GM19328 (cell line): ENCODE data around the gene FOXN3.

Source experiments
- ATAC-seq: cut with Tn5 transposase; IDR thresholded peaks from one replicate; pipeline ENCODE4 v1.9.1; 2021; ENCODE audit warnings: mild to moderate bottlenecking, moderate library complexity; ENCODE audit not compliant: unreplicated experiment

FOXN3 gene

DNA sequence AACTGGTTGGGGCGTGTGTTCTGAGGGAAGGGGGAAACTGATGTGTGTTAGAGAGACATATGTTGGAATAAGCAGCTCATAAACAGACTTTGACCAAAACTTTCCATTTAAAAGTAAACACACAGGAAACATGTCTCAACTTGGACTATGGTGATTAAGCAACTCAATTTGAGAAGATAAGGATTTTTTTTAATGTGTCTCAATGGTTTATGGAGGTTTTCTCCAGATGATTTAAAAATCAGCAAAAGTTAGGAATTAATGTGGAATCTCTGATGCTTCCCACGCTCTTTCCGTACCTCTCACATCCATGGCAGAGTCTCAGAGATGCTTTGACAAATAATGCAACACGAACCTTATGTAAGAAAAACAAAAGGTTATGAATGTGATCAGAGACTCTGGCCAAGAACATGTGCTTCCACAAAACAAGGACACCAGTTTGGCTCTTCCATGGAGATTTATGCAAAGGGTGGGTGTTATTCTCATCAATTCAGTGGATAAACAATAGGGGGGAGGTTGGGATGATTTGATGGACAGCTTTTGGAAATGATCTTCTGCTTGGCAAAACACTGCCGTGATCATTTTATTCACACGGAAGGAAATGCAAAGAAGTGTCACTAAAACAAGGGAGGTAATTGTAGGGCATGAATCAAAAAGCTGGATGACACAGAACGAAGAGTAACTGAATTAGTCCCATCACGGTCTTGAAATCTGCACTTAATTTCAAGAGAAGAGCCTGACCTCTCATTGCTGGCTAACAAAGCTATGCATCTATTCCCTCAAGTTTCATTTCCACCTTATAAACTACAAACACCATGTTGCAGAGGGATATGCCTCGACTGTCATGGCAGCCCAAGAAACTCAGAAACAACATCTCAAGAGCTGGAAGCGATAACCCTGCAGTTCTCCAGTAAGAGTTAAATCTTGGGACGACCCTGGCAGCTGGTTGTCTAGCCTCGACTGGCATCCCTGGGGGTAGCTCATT, 76.5 kb downstream of the FOXN3 start:
- ATAC-seq = no peak

DNA sequence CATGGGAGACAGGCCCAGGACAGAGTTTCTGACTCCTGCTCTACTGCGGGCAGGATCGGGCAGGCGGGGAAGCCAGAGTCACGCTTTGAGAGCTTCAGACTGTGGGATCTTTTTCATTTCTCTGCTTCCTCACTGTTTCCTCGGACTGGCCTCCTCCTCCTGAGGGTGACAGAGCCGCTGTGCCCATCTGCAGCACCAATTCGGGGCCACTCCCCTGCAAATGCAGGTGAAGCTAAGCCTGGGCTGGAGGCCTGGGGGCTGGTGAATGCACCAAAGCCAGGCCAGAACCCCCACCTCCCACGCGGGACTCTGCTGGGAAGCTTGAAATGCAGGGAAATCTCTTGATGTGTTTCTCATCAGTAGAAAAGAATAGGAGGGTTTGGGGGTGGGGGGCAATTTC, 77.5 kb downstream of the FOXN3 start:
- no peak for ATAC-seq

DNA sequence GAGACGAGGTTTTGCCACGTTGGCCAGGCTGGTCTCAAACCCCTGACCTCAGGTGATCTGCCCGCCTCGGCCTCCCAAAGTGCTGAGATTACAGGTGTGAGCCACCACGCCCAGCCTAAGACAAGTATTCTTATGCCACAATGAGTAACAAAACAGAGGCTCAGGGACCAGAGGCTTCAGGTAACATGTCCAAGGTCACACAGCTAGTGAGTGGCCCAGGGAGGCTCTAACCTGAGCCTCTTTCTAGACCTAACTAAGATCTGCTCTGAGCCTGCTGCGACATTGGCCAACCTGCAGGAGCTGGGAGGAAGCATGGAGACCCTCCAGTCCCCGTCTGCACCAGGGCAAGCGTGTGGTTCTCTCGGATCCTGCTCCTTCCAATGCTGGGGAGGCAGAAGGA, 77.9 kb downstream of the FOXN3 start:
- ATAC-seq = no peak

DNA sequence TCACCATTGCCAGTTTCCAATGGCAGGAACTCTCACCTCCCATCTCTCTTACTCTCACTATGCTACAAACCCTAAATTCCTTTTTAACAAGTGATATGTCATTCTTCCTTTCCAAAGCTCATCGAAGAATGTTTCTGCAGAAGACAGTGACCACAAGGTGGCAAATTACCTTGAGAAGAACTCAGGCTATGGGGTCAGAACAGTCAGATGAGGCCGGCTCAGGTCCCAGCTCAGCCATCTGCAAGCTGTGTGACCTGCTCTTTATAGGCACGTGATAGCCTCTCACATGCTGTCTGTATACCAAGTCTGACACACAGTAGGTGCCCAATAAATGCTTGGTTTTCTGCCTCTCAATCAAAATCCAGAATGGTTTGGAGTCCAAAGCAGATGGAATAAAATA, 80.7 kb downstream of the FOXN3 start:
- ATAC-seq = no peak

DNA sequence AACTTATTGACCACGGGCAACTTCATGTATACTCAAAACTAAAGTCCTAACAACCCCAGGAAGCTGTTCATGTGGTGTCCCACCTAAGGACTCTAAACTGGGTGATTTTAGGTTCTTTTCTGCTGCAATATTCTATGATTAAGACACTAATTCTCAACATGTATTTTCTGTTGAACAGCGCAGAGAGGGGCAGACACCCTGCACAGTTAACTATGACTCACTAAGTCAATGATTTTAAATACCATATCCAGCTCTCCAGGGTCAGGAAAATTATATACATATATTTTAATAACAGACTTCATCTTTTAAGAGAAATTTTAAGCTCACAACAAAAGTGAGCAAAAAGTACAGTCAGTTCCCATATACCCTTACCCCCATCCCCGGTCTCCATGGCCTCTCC, 85.0 kb downstream of the FOXN3 start:
- ATAC-seq = no peak

DNA sequence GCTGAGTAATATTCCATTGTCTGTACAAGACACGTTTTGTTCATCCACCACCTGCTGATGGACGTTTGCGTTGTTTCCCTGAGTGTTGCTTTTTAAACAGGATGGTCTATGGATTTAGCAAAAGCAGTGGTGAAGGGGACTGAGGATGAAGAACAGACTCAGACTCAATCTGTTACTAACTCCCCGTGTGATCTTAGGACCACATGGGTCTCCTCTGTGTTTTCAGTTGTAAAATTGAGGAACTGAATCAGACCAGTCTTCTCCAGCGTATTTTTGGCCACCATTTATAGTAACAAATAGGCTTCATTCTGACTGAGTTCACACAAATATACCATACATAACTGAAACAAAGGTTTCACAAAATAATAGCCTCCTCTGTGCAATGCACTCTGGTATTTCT, 85.6 kb downstream of the FOXN3 start:
- ATAC-seq = peak; percentile 78

DNA sequence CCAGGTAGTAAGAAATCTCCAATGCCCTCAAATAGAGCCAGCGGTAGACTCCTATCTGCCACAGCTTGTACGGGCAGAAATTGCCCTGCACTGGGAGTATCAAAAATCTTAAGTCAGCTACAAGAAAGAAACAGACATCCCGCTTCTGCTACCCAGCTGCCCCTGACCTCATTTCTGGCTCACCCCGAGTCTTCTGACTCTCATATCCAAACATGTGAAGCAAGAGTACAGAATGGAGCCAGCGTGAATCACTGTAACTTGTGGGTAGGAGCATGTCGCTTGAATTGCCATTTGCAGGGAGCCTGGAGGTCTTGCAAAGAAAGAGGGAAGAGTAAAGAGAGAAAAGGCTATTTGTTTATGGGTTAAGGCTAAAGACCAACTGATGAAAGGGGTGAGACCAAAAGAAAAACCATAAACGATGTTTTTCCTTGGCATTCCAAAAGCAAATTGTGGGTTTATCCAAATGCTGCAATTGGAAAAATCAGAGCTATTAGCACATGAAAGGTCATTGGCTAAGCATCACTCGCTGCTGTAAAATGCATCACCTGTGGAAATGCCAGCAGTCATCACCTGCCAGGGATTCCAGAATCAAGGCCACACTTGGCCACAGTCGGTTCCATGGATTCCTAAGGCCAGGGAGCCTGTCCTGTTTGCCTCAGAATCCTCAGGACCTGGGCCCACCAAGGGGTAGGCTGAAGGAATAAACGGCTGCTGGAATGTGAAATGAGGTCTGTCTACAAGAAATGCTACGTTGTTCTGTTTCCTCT, 86.6 kb downstream of the FOXN3 start:
- no peak for ATAC-seq

DNA sequence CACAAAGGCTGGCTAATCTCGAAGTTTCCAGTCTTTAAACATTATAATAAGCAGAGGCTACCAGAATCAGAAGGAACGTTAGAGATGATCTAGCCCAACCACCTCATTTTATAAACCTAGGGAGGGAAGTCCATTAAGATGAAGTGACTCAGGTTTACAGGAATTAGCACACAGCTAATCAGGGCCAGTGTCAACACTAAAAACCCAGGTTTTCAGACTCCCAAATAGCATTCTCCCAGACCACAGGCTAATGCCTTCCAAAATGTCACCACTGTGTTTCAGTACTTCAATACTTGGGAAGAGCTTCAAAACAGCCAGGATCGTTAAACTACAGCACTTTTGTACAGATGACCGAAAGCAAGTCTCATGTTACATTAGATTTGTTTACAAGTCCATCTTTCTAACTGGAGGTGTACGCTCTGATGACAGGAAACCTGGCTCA, 89.2 kb downstream of the FOXN3 start:
- ATAC-seq = no peak

DNA sequence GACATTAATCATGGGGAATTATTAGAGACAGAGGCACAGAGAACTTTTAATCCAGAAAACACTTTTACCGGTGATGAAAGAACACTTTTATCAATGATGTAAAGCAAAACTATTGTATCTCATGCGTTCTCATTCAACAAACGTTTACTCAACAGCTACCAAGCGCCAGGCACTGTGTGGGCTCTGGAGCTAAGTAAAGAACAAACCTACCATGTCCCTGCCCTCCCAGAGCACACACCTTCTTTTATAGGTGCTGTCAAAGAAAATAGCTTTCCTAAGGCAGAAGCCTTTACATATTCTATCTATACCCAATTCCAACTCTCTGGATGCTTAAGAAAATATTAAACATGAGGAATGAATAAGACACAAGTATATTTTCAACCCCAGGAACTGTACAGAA, 91.1 kb downstream of the FOXN3 start:
- ATAC-seq = no peak

DNA sequence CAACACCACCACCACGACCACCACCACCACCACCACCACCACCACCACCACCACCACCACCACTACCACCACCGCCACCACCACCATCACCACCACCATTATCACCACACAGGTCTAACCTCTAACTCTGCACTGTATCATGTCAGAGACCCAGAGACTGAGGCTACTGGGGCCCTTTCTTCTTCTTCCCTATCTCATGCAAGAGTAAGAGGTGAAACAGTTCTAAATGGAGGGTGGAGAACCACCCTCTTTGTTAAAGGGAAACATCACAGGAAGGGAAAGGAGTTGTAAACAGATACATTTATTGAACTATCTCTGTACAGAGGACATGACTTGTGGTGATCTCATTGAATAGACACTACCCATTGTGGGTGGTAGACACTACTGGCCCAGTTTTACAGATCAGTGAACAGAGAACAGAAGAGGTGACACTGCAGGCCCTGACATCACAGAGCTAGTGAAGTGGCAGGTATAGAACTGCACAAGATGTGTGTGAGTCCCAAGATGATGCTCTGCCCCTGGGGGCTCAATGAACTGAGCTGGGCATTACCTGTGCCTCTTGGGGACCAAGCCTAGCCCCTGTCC, 91.6 kb downstream of the FOXN3 start:
- ATAC-seq = no peak

DNA sequence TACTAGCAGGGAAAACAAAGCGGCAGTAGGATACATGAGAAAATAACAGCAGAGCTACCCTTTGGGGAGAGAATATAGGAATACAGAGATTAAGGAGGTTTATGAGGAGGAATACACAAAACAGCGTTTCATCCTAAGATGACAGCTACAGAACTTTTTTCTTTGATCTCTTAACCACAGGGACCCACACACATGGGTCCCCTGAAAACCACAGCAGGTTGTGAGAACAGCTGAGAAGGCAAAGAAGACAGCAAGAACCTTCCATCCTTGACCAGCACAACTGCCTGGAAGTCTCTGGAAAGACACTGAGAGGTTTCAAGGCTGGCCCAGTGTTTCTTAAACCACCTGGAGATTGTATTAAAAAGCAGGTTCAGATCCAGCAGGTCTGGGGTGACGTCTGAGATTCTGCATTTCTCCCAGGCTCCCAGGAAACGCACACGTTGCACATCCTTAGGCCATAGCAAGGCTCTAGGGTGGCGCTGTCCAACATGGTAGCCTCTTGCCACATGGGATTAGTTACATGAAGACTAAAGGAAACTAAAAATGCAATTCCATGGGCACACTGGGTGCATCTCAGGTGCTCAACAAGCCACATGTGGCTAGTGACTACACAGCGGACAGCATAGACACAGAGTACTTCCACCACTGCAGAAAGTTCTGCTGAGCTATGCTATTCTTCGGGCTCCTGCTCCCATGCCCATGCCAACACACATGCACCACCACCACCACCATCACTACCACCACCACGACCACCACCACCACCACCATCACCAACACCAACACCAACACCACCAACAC, 92.3 kb downstream of the FOXN3 start:
- ATAC-seq = peak; percentile 56

DNA sequence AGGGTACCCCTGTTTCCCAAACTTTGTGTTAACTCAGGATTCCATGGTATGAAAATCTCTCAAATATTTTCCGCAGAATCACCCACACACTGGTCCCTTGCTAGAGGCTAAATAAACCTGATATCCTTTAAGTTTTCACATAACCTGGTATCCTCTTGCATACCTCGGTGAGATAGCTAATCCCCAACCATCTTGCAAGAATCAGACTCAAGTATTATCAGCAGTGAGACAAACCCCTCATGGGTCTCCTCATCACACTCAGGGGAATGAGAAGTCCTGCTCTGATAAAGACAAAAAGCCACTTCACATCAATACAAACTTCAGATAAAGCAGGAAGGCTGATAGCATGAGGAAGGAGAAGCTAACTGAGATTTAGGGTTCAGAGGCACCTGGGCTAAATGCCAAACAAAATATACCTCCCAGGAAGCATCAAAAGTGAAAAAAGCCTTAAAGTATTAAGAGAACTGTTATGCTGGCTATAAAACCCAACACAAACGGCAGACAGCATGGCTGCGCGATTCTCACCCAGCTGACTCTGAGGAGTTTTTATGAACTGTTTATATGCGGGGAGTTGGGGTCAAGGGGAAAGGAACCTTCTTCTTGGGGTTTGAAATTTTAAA, 96.5 kb downstream of the FOXN3 start:
- ATAC-seq = no peak

DNA sequence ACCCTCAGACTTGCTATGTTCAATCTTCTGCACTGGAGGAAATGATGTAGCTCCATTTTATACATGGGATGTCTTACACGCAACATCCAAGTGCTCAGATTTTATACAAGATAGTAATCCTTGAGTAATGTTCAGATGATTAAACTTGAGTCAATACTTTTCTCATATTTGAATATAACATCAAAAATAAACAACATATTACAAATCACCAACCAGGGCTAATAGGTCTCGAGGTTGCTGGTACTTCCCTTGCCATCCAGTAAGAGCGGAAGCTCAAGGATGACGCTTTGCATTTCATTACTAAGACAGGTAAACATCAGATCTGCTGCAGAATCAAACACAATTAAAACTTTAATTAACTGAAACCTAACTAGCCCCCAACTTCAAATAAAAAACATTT, 97.3 kb downstream of the FOXN3 start:
- ATAC-seq = no peak

DNA sequence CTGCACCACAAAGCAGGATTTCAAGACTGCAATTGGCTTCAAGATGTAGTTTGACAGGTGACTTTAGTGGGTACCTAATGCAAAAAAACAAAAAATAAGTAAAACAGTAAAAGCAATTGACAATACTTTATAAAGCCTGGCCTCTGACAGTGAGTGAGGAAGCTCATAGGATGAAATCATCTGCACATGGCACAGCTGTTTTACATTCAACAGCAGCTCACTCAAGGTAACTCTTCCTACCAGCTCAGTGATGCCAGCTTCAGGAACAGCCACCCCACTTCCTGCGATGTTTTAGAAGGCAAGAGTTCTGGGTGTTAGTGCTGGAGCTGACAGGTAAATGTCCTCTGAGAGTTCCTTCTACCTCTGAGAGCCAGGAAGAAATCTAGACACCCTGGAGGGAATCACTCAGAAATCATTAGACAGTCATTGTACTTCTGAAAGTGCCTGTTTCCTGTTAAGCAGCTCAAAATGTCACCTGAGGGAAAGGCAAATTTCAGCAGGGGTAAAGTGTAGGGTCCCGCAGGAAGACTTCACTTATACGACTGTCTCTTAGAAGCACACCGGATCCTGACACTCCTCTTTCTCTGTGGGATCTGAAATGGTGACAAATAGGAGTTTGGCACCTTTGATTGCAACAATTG, 99.9 kb downstream of the FOXN3 start:
- peak; percentile 66 for ATAC-seq

DNA sequence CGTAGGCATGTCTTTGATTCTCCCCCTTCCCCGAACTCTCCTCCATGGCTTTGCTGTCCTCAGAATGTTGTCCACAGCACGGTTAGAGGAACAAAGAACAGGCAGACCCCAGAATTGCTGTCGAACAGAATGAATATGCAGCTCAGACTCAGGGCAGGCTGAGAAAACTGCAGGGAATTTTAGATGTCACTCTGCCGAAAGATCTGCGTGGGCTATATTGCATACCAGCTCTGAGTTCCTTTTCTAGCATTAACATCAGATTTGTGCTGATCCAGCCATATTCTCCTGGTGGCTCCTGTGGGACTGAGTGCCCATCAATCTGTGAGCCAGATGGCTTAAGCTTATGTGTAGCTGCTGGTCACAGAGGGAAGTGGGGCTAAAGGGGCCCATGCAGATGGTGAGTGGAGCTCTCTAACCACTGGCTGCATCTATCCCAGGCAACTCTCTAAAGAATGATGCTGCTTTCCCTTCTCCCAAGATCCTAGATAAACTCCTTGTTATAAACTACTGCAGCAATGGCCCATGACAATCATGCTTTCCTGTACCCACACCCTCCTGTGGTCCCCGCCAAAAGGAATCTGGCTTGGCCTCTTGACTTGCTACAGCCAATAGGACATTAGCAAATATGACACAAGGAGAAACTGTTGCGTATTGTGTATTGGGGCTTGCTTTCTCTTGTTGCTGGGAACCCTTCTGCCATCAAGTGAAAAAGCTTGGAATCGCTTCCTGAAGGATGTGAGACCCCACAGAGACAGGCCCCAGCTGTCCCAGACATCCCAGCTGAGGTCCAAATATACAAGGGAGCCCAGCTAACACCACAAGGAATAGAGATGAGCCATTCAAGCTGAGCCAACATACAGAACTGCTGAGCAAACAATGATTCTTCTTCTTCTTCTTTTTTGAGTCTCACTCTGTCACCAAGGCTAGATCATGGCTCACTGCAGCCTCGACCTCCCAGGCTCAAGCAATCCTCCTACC, 101.3 kb downstream of the FOXN3 start:
- no peak for ATAC-seq

DNA sequence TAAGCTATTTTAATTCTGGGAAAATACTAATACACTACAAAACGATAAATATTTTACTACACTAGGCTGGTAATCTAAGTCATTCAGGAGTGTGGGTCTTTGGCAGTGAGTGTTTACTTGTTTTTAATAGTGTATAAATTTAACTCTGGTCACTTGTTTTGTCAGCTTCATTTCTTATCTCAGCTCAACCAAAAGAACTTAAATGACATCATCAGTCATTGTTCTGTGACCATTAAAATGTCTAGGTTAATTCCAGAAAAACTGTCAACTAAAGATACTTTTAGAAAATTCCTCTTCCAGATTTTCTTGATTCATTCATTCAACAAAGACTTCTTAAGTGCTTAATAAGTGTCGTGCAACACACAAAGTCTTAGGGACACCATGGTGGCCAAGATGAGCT, 102.8 kb downstream of the FOXN3 start:
- no peak for ATAC-seq

DNA sequence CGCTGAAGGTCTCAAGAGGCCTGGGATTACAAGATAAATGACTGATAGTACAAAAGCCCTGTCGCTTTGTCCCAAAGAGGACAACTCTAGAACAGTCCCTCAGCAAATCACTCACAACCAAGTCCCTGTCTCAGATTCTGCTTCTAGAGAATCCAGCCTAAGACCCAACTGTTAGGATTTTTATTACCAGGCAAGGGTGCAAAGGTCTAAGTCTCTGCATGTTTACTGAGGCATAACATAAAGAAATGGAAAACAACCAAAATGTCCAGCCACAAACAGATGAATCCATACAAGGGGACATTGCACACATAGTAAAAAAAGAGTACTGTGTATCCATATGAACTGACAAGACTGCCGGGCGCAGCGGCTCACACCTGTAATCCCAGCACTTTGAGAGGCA, 104.1 kb downstream of the FOXN3 start:
- ATAC-seq = no peak

DNA sequence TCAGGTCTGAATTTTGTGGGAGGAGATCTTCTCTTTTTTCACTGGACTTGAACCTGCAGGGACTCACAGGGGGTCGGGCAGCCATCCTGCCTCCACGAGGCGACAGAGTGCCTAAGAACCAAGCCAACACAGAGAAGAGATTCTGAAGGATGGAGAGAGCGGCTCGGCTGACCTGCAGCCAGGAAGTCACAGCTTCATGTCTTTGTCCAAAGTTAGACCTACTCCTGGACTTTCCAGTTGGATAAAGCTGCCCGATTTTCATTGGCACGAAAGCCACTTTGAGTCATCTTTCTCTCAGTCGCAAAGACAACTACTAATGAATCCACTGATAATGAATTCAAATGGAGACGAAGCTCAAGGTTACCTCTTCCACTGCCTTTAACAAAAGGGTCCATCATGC, 106.8 kb downstream of the FOXN3 start:
- ATAC-seq = no peak
